ENCODE measurements around the gene ROCK2. TPM values are rescaled to one million over a fixed set of nuclear protein-coding genes. Genes with fewer than 3 reads are reported as not detected.

Gene ROCK2
- total and polyA plus RNA-seq, 9 of the 15 experiments (the other 6 are each of a cell fraction or from before 2014, with no cell fraction given), result 4.9 to 30.6 (median 14.3) TPM

DNA sequence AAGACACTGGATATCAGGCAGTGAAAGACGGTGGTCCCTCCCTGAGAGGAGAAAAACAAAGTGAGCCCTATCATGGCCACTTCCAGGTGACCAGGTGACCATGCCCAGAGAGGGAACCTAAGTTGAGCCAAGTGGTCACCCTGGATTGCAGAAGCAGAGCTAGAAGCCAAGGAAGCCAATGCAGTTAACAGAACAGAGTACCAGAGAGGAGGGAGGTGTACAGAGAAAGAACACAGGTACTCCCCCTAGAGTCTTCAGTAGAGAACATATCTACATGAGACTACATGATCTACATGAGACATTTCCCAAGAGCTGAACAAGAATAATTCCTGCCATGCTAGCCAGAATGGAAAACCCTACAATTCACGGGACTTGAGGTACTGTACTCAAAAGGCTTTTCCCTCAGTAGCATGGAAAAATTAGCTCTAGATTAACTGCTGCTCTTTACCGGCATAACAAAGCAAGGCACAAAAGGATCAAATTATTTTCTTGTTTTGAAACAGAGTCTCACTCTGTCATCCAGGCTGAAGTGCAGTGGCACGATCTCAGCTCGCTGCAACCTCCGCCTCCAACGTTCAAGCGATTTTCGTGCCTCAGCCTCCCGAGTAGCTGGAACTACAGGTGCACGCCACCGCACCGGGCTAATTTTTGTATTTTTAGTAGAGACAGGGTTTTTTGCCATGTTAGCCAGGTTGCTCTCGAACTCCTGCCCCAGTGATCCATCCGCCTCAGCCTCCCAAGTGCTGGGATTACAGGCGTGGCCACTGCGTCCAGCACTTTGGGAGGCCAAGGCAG, 23.5 kb downstream of the ROCK2 start:
- BruUV-seq (replicated peaks), result no TSS peak
- in situ Hi-C loops (cut with MboI), result no loop called here
- peak; percentile 99 for ATAC-seq
- TF ChIP-seq, protein P1, sequence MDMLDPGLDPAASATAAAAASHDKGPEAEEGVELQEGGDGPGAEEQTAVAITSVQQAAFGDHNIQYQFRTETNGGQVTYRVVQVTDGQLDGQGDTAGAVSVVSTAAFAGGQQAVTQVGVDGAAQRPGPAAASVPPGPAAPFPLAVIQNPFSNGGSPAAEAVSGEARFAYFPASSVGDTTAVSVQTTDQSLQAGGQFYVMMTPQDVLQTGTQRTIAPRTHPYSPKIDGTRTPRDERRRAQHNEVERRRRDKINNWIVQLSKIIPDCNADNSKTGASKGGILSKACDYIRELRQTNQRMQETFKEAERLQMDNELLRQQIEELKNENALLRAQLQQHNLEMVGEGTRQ (CRISPR knock-in tag; IDR thresholded peaks at IDR 0.05), result no peak
- TF ChIP-seq, protein P2, sequence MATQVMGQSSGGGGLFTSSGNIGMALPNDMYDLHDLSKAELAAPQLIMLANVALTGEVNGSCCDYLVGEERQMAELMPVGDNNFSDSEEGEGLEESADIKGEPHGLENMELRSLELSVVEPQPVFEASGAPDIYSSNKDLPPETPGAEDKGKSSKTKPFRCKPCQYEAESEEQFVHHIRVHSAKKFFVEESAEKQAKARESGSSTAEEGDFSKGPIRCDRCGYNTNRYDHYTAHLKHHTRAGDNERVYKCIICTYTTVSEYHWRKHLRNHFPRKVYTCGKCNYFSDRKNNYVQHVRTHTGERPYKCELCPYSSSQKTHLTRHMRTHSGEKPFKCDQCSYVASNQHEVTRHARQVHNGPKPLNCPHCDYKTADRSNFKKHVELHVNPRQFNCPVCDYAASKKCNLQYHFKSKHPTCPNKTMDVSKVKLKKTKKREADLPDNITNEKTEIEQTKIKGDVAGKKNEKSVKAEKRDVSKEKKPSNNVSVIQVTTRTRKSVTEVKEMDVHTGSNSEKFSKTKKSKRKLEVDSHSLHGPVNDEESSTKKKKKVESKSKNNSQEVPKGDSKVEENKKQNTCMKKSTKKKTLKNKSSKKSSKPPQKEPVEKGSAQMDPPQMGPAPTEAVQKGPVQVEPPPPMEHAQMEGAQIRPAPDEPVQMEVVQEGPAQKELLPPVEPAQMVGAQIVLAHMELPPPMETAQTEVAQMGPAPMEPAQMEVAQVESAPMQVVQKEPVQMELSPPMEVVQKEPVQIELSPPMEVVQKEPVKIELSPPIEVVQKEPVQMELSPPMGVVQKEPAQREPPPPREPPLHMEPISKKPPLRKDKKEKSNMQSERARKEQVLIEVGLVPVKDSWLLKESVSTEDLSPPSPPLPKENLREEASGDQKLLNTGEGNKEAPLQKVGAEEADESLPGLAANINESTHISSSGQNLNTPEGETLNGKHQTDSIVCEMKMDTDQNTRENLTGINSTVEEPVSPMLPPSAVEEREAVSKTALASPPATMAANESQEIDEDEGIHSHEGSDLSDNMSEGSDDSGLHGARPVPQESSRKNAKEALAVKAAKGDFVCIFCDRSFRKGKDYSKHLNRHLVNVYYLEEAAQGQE (IDR thresholded peaks at IDR 0.05; ENCODE audit: borderline replicate concordance), result peak; percentile 24; the same call in 1 of the 2 replicates
- TF ChIP-seq, protein P2 (CRISPR knock-in tag; IDR thresholded peaks at IDR 0.05; ENCODE audit: low read depth), result no peak
- TF ChIP-seq, protein P3, sequence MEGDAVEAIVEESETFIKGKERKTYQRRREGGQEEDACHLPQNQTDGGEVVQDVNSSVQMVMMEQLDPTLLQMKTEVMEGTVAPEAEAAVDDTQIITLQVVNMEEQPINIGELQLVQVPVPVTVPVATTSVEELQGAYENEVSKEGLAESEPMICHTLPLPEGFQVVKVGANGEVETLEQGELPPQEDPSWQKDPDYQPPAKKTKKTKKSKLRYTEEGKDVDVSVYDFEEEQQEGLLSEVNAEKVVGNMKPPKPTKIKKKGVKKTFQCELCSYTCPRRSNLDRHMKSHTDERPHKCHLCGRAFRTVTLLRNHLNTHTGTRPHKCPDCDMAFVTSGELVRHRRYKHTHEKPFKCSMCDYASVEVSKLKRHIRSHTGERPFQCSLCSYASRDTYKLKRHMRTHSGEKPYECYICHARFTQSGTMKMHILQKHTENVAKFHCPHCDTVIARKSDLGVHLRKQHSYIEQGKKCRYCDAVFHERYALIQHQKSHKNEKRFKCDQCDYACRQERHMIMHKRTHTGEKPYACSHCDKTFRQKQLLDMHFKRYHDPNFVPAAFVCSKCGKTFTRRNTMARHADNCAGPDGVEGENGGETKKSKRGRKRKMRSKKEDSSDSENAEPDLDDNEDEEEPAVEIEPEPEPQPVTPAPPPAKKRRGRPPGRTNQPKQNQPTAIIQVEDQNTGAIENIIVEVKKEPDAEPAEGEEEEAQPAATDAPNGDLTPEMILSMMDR (IDR thresholded peaks at IDR 0.05 in 2 of 3, conservative IDR thresholded peaks at IDR 0.05 in 1 of 3; ENCODE audit: insufficient read depth in 2 of 3, low read depth in 1 of 3, low read length in 3 of 3), result peak; percentile 36 to 53 (median 47); a peak in 3 of 6 replicates
- peak in 1 of 2 experiments; percentile 58; a peak in 2 of 4 replicates for TF ChIP-seq RAD21 (CRISPR knock-in tag; conservative IDR thresholded peaks at IDR 0.05 in 1 of 2, IDR thresholded peaks at IDR 0.05 in 1 of 2)
- TF ChIP-seq, protein P4, sequence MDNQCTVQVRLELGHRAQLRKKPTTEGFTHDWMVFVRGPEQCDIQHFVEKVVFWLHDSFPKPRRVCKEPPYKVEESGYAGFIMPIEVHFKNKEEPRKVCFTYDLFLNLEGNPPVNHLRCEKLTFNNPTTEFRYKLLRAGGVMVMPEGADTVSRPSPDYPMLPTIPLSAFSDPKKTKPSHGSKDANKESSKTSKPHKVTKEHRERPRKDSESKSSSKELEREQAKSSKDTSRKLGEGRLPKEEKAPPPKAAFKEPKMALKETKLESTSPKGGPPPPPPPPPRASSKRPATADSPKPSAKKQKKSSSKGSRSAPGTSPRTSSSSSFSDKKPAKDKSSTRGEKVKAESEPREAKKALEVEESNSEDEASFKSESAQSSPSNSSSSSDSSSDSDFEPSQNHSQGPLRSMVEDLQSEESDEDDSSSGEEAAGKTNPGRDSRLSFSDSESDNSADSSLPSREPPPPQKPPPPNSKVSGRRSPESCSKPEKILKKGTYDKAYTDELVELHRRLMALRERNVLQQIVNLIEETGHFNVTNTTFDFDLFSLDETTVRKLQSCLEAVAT (IDR thresholded peaks at IDR 0.05), result 0 out of 4 replicates have a peak, but pooled peaks of 1 of the 2 experiments have one; percentile 26

More for the DNA sequence above, 23.5 kb downstream of the ROCK2 start:
- Histone ChIP-seq H3K9me3 (replicated peaks; ENCODE audit: control insufficient read depth, insufficient read depth, low read depth, low read length) (no peaks in the 10 kb centered on the region), H2AFZ (ENCODE audit: low read depth, low read length) (no peak overlapping the region), H3K9ac (ENCODE audit: insufficient read depth in 1 of 2, low read depth in 2 of 2, low read length in 2 of 2) (no peak overlapping the region), H3K27ac (ENCODE audit: extremely low read depth, low read depth, low read length) (no peak overlapping the region), H3K4me2 (ENCODE audit: insufficient read depth, low read length) (no peak overlapping the region), H3K79me2 (ENCODE audit: control insufficient read depth, insufficient read depth, low read length) (peaks cover 72% of the 10 kb centered on the region), H3K9me1 (ENCODE audit: control insufficient read depth, insufficient read depth, low read length) (no peaks in the 10 kb centered on the region), H3K4me3 (no peak overlapping the region), H3K4me1 (replicated peaks in 1 of 2; ENCODE audit: control insufficient read depth in 2 of 2, insufficient read depth in 2 of 2, low read length in 2 of 2) (peaks cover 4 to 9% of the 10 kb centered on the region in 2 experiments; a peak in 4 of 5 replicates), H4K20me1 (replicated peaks; ENCODE audit: control insufficient read depth, insufficient read depth, low read length) (peaks cover 3% of the 10 kb centered on the region; the same call in 1 of the 2 replicates), H3K36me3 (ENCODE audit: control insufficient read depth, insufficient read depth, low read length) (no peaks in the 10 kb centered on the region), H3K27me3 (ENCODE audit: control insufficient read depth in 2 of 2, insufficient read depth in 2 of 2, low read length in 2 of 2) (no peaks in the 10 kb centered on the region)
- WGBS (ENCODE audit: insufficient coverage, low coverage, missing lambda C conversion rate), result 84% methylated on average over 17 of the region's 17 CpGs
- FAIRE-seq (peak; percentile 58), DNase-seq (ENCODE audit: extremely low read depth in 1 of 4, low spot score in 3 of 4) (peak; percentile 17 to 55 (median 36))
- CTCF ChIA-PET (ENCODE audit: low intra/inter-chr PET ratio), result no interaction called here
- POLR2A ChIA-PET, result interaction anchor here (0.7 to 1.5 kb wide), 4 partner anchors 10 to 25 kb away, joined by 3 to 5 read pairs (median 3); no protein-coding TSS in a partner anchor
- intact Hi-C loops (cut with micrococcal nuclease), result loop anchor here (5.0 kb wide), 1 partner anchor 89 kb away; no protein-coding TSS in a partner anchor
